Skeletal muscle tissue (tissue), 4 donors: ENCODE results near the gene C1orf216. TPM values are rescaled to one million over a fixed set of nuclear protein-coding genes. Genes with fewer than 3 reads are reported as not detected.
"Not testable (repeated sequence)": the region's sequence is repeated elsewhere in the genome, so short reads cannot be mapped to it uniquely, and the experiment has no call there.

Experiments
- H3K27ac ChIP-seq: one replicate; pipeline ENCODE4 v1.7.0; 2013; ENCODE audit warnings: mild to moderate bottlenecking, low read depth, low read length, inconsistent platforms
- H3K27me3 ChIP-seq, 3 donors: one replicate each; pipeline ENCODE4 v1.7.0; 2013; ENCODE audit warnings: low read length in 3 of 3; ENCODE audit not compliant: control insufficient read depth in 3 of 3, insufficient read depth in 3 of 3
- H3K36me3 ChIP-seq, 3 donors: one replicate each; pipeline ENCODE4 v1.7.0; 2013; ENCODE audit warnings: low read length in 3 of 3; ENCODE audit not compliant: control insufficient read depth in 3 of 3, insufficient read depth in 3 of 3
- H3K4me1 ChIP-seq, 3 donors: one replicate each; pipeline ENCODE4 v1.7.0; 2013; ENCODE audit warnings: low read length in 3 of 3, mild to moderate bottlenecking in 3 of 3; ENCODE audit not compliant: control insufficient read depth in 3 of 3, insufficient read depth in 3 of 3
- H3K4me3 ChIP-seq, 3 donors: one replicate each; pipeline ENCODE4 v1.7.0; 2013; ENCODE audit warnings: low read length in 3 of 3
- H3K9ac ChIP-seq, 3 donors: one replicate each; pipeline ENCODE4 v1.7.0; 2013; ENCODE audit warnings: low read length in 3 of 3, mild to moderate bottlenecking in 3 of 3, moderate library complexity in 2 of 3, low read depth in 1 of 3
- H3K9me3 ChIP-seq, 3 donors: one replicate each; pipeline ENCODE4 v1.7.0; 2013; ENCODE audit warnings: low read length in 3 of 3; ENCODE audit not compliant: control insufficient read depth in 3 of 3
- total RNA-seq: library from RNA; depleted of rRNA; stranded (reverse); fragments of >200 nt; gene quantifications from one replicate; pipeline ENCODE4 v1.2.3, GENCODE V29; 2014
- donor health status: Osteomylitis.

The C1orf216 gene
- total RNA-seq, 1 donor from 2014 or later = 10.4 TPM

- Histone ChIP-seq H3K36me3 (no peaks in the 10 kb centered on the region), H3K4me3 (no peak overlapping the region), H3K27ac (no peak overlapping the region), H3K9me3 (no peaks in the 10 kb centered on the region), H3K4me1 (peaks cover 0 to 3% (median 2%) of the 10 kb centered on the region in 3 donors), H3K27me3 (peaks cover 0 to 3% (median 0%) of the 10 kb centered on the region in 3 donors), H3K9ac (no peak overlapping the region)
These were observed 8.9 kb upstream of the C1orf216 start for GRCh38 chr1:35727434-35728040.

- Histone ChIP-seq H3K27ac (no peak overlapping the region), H3K4me1 (peaks cover 0 to 3% (median 2%) of the 10 kb centered on the region in 3 donors), H3K9ac (no peak overlapping the region), H3K4me3 (no peak overlapping the region), H3K27me3 (peaks cover 0 to 3% (median 0%) of the 10 kb centered on the region in 3 donors), H3K36me3 (no peaks in the 10 kb centered on the region), H3K9me3 (no peaks in the 10 kb centered on the region)
These were observed 8.1 kb upstream of the C1orf216 start for GRCh38 chr1:35726450-35727433.

- H3K36me3 ChIP-seq = no peaks in the 10 kb centered on the region
- H3K4me1 ChIP-seq = peaks cover 0 to 3% (median 2%) of the 10 kb centered on the region in 3 donors
- H3K27ac ChIP-seq = no peak overlapping the region
- H3K9me3 ChIP-seq = no peaks in the 10 kb centered on the region
- H3K9ac ChIP-seq = no peak overlapping the region
- H3K4me3 ChIP-seq = no peak overlapping the region
- H3K27me3 ChIP-seq = peaks cover 0 to 3% (median 0%) of the 10 kb centered on the region in 3 donors
These were observed 6.9 kb upstream of the C1orf216 start for GRCh38 chr1:35725596-35725995.

- peaks cover 24 to 43% (median 34%) of the 10 kb centered on the region in 3 donors for H3K4me1 ChIP-seq
- H3K27ac ChIP-seq = peak overlapping the region; percentile 76
- no peaks in the 10 kb centered on the region for H3K9me3 ChIP-seq
- H3K27me3 ChIP-seq = no peaks in the 10 kb centered on the region
- H3K4me3 ChIP-seq = peak overlapping the region; percentile 77 to 96 (median 92)
- H3K9ac ChIP-seq = peak overlapping the region; percentile 83 to 90 (median 87)
- peaks cover 6 to 19% (median 9%) of the 10 kb centered on the region in 3 donors for H3K36me3 ChIP-seq
These were observed 690 bp downstream of the C1orf216 start for GRCh38 chr1:35717911-35718476.

- peak overlapping the region; percentile 8 to 32 (median 24) for H3K4me3 ChIP-seq
- H3K4me1 ChIP-seq = peaks cover 24 to 43% (median 34%) of the 10 kb centered on the region in 3 donors
- H3K9me3 ChIP-seq = no peaks in the 10 kb centered on the region
- peaks cover 7 to 24% (median 9%) of the 10 kb centered on the region in 3 donors for H3K36me3 ChIP-seq
- H3K9ac ChIP-seq = peak overlapping the region in 2 of 3 donors; percentile 7 to 45
- H3K27me3 ChIP-seq = peaks cover 0 to 3% (median 0%) of the 10 kb centered on the region in 3 donors
- H3K27ac ChIP-seq = no peak overlapping the region
These were observed 3.1 kb downstream of the C1orf216 start for GRCh38 chr1:35715568-35716002.

GRCh38 chr1:35714921-35715567, 3.6 kb downstream of the C1orf216 start:
- H3K4me3 ChIP-seq = peak overlapping the region in 1 of 3 donors; percentile 17

GRCh38 chr1:35711098-35711497, 7.6 kb downstream of the C1orf216 start:
- not testable (repeated sequence) for H3K9me3 ChIP-seq, H3K4me3 ChIP-seq, H3K9ac ChIP-seq, H3K27ac ChIP-seq
- Histone ChIP-seq H3K27me3 (peaks cover 20 to 33% (median 24%) of the 10 kb centered on the region in 3 donors), H3K4me1 (peaks cover 17 to 28% (median 21%) of the 10 kb centered on the region in 3 donors), H3K36me3 (peaks cover 7 to 24% (median 9%) of the 10 kb centered on the region in 3 donors)

More at GRCh38 chr1:35714921-35715567, 3.6 kb downstream of the C1orf216 start:
- peaks cover 24 to 43% (median 34%) of the 10 kb centered on the region in 3 donors for H3K4me1 ChIP-seq
- H3K36me3 ChIP-seq = peaks cover 7 to 24% (median 9%) of the 10 kb centered on the region in 3 donors
- H3K27me3 ChIP-seq = peaks cover 0 to 4% (median 3%) of the 10 kb centered on the region in 3 donors
- no peak overlapping the region for H3K27ac ChIP-seq
- H3K9ac ChIP-seq = peak overlapping the region in 1 of 3 donors; percentile 45
- no peaks in the 10 kb centered on the region for H3K9me3 ChIP-seq

- H3K4me1 ChIP-seq = peaks cover 4 to 11% (median 9%) of the 10 kb centered on the region in 3 donors
- H3K9me3 ChIP-seq = no peaks in the 10 kb centered on the region
- no peak overlapping the region for H3K27ac ChIP-seq
- no peak overlapping the region for H3K4me3 ChIP-seq
- H3K36me3 ChIP-seq = peaks cover 0 to 9% (median 3%) of the 10 kb centered on the region in 3 donors
- no peak overlapping the region for H3K9ac ChIP-seq
- peaks cover 24 to 39% (median 30%) of the 10 kb centered on the region in 3 donors for H3K27me3 ChIP-seq
These were observed 9.7 kb downstream of the C1orf216 start for GRCh38 chr1:35708952-35709351.

- H3K4me3 ChIP-seq = peak overlapping the region; percentile 29 to 43 (median 32)
- H3K4me1 ChIP-seq = peaks cover 4 to 11% (median 9%) of the 10 kb centered on the region in 3 donors
- H3K27ac ChIP-seq = no peak overlapping the region
- peaks cover 0 to 6% (median 3%) of the 10 kb centered on the region in 3 donors for H3K36me3 ChIP-seq
- H3K9me3 ChIP-seq = no peaks in the 10 kb centered on the region
- H3K27me3 ChIP-seq = peaks cover 24 to 39% (median 30%) of the 10 kb centered on the region in 3 donors
- H3K9ac ChIP-seq = peak overlapping the region in 2 of 3 donors; percentile 16 to 45
These were observed 10.2 kb downstream of the C1orf216 start for GRCh38 chr1:35708441-35708921.
